ENCODE results near the gene CENPM.
"Not testable (repeated sequence)": the region's sequence is repeated elsewhere in the genome, so short reads cannot be mapped to it uniquely, and the experiment has no call there.

The CENPM gene

DNA sequence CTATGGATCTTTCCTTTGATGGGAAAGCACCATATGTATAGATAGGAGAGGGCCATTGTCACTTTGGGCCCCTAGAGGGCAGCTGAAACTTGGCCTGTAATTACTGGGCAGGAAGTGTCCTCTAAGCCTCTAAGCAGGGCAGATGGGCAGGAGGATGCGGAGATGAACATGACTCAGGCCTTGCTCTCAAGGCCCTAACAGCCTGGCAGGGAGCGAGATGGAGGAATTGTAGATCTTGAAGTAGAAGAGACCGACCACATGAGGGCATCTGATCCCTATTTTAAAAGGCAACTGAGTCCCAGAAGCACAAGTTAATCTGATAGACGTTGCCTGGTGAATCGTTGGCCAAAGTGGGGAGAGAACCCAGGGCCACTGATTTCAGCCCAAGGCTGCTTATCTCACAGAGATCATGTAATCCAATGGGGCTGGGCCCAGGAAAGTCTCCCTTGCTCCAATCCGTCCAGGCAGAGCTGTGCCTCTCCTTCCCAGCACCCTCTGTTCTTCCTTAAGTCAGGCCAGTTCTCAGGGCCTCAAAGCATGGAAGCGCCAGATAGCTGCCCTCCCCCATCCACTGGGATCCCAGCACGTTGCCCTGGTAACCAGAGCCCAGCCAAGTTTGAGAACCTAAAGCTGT lies 19.8 kb upstream of the CENPM start:
- DNase-seq (ENCODE audit: low read depth): no peak

- no peak for DNase-seq (ENCODE audit: low read depth)
Measured at GRCh38 chr22:41966225-41966606, 19.3 kb upstream of the CENPM start.

DNA sequence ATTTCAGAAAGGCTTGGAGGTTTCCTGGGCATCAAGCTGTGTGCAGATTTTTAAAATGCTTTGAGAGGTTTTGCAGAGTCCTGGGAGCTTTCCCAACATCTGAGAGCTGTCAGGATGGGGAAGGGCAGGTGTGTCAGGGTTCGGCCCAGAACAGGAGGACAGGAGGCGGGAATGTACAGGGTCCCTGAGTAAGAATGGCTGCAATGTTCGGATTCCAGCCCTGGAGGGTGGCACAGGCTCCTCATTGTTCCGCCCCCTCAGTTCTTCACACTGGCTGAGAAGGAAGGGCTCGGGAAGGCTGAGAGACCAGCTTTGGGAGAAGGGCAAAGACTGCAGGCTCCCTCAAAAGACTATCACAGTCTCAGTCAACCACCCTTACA lies 17.1 kb upstream of the CENPM start:
- DNase-seq (ENCODE audit: low read depth): no peak

DNA sequence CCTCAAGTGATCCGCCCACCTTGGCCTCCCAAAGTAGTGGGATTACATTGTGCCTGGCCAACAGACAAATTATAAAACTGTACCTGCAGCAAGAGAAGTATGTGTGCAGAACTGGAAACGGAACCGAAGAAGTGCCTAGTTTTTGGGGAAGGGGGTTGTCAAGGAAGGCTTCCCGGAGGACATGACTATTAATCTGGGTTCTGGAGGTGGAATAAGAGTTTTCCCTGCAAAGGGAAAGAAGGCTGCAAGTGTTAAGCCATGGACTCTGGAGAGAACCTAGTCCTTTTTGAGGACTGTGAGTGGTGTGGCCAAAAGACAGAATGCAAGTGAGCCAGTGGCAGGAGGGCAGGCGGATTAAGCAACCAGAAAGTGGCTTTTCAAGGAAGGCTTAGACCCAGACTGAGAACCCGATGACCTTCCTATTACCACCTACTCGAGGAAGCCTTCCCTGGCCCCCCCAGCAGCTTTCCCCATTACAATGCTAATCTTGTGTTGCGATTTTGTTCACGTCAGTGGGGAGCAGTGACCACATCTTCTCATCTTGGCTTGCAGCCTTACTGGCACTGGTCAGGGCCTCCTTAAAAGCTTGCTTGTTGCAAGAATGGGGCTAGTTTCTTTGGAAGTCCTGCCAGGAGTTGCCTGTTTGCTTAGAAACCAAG lies 16.6 kb upstream of the CENPM start:
- DNase-seq (ENCODE audit: low read depth): no peak

GRCh38 chr22:41957941-41958556 lies 11.1 kb upstream of the CENPM start:
- no peak for DNase-seq (ENCODE audit: low read depth)

DNA sequence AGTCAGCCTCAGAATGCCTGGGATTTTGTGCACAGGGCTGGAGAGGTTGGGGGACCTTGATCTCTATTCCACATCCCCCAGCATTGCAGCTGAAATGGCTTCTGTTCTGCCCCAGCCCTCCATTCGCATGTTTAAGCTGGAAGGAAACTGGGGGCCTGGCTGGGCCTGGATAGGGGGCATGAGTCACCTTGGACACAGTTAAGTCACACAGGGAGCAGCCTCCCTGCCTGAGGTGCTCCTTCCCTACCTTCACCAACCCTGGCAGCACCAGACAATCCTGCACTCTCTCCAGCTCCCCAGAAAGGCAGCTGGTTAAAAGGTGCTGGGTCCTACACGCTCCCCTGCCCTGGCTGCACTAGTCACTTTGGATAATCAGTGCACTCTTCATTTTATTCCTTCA lies 5.8 kb upstream of the CENPM start:
- no peak for DNase-seq (ENCODE audit: low read depth)

- no peak for DNase-seq (ENCODE audit: low read depth)
Measured at GRCh38 chr22:41951898-41952474, 5.0 kb upstream of the CENPM start, which contains the start of gene SMIM45. Gene SMIM45, plus strand, starts transcription at chr22:41952150.

DNA sequence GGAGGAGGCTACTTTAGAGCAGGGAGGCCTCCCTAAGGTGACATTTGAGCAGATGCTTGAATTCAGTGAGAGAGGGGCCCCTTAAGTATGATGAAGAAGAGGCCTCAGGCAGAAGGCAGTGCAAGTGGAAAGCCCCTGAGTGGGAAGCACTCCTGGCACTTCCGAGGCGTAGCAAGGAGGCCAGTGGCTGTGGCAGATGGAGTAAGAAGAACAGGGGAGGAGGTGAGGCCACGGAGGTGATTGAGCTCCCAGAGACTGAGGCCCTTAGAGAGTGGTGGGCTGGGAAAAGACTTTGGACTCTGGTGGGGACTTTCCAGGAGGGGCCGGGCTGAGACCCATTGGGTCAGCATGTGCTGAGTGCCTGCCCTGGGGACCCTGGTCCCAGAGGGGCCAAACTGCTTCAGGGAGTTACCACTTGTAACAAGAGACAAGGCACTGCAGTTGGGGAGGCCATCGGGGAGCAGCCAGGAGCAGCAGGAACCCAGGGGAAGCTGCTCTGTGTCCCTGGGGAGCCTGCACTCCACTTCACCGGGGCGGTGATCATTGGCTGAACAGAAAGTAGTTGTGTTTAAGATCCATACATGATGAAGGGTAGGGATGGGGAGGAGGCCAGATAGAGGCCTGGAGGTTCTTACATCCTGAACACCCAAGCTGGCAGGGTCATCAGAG lies 2.5 kb upstream of the CENPM start:
- no peak for DNase-seq (ENCODE audit: low read depth)

GRCh38 chr22:41948928-41949296 lies 2.0 kb upstream of the CENPM start:
- DNase-seq (ENCODE audit: low read depth): not testable (repeated sequence)

DNA sequence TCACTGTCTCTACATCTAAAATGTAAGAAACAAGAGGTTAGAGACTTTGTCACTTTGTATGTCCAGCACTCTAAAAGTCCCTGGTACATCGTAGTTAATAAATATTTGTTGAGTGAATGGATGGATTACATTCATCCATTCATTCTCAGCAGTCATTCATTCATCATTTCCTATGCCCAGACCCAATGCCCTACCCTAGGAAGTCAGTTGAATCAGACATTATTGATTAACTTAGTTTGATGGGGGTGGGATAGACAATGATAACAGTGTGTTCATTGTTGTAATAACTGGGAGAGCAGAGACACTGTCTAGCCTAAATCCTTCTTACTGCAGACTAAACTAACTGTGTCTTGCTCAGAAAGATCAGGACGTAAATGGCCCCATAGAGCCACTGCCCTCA lies 1.2 kb upstream of the CENPM start:
- no peak for DNase-seq (ENCODE audit: low read depth)

GRCh38 chr22:41947424-41948080 lies 600 bp upstream of the CENPM start:
- DNase-seq (ENCODE audit: low read depth): no peak

GRCh38 chr22:41943661-41944209 lies 3.2 kb downstream of the CENPM start:
- DNase-seq (ENCODE audit: low read depth): no peak

GRCh38 chr22:41940832-41941765 lies 5.9 kb downstream of the CENPM start:
- DNase-seq (ENCODE audit: low read depth): peak; percentile 76

DNA sequence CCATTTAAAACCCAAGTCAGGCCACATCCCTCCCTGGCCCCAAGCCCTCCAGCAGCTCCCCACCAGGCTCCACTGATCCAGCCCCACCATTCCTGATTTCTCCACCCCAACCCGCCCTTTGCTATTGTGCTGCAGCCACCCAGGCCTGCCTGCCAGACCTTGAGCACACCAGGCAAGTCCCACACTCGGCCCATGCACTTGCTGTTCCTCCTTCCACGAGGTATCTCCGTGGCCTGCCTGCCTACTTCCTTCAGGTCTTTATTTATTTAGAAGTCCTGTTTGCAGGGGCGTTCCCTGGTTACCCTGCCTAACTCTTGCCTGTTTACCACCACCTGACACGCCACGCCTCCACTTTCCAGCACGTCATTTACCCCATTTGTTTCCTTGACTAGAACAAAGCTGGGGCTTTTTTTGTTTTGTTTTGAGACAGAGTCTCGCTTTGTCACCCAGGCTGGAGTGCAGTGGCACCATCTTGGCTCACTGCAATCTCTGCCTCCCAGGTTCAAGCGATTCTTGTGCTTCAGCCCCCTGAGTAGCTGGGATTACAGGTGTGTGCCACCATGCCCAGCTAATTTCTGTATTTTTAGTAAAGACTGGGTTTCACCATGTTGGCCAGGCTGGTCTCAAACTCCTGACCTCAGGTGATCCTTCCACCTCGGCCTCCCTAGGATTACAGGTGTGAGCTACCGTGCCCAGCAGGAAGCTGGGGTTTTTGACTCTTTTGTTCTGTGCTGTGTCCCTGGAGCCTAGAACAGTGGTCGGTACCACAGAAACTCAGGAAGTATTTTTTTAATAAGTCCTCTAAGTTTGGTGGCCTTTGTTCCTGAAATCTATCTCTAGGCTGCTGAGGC lies 6.7 kb downstream of the CENPM start:
- DNase-seq (ENCODE audit: low read depth): peak; percentile 88

GRCh38 chr22:41936894-41937169 lies 10.1 kb downstream of the CENPM start:
- DNase-seq (ENCODE audit: low read depth): no peak

DNA sequence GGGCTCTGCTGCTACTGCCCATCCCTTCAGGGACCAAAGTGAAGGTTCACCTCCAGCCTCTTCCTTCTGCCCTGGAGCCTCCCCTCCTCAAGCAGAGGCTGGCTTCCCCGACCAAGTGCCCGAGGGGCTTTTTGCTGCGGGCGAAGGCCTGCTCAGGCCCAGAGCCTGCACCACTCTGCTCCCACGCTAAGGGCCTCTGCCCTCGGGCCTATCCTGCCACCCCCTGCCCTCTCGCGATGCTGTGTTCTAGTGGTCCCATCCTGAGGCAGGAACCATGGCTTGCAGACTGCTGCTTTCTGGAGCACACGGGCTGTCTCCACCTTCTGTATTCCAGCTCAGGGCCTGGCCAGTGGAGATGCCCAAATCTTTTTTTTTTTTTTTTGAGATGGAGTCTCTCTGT lies 11.4 kb downstream of the CENPM start:
- no peak for DNase-seq (ENCODE audit: low read depth)

DNA sequence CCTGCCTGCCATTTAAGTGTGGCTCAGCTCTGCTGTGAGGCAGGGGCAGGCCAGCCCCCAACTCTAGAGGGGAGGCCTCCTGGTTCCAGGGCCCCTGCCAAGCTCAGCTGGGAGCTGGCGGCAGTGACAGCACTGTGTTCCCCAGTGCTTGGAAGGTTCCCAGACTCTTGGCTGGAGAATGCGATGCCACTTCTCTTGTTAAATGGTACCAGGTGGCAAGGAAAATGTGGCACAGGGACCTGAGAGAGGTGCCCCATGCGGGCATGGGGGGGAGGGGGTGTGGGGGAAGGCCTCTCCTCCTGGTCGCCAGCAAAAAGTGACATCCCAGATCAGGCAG lies 12.0 kb downstream of the CENPM start:
- no peak for DNase-seq (ENCODE audit: low read depth)

- DNase-seq (ENCODE audit: low read depth): no peak
Measured at GRCh38 chr22:41934284-41935014, 12.5 kb downstream of the CENPM start.

GRCh38 chr22:41933411-41934177 lies 13.4 kb downstream of the CENPM start:
- DNase-seq (ENCODE audit: low read depth): no peak
